ENCODE measurements around the gene BRAF.
A peak's percentile ranks its signal among the peaks of the same experiment; 100 is the strongest.
"Not testable (repeated sequence)": the region's sequence is repeated elsewhere in the genome, so short reads cannot be mapped to it uniquely, and the experiment has no call there.

BRAF gene

DNA sequence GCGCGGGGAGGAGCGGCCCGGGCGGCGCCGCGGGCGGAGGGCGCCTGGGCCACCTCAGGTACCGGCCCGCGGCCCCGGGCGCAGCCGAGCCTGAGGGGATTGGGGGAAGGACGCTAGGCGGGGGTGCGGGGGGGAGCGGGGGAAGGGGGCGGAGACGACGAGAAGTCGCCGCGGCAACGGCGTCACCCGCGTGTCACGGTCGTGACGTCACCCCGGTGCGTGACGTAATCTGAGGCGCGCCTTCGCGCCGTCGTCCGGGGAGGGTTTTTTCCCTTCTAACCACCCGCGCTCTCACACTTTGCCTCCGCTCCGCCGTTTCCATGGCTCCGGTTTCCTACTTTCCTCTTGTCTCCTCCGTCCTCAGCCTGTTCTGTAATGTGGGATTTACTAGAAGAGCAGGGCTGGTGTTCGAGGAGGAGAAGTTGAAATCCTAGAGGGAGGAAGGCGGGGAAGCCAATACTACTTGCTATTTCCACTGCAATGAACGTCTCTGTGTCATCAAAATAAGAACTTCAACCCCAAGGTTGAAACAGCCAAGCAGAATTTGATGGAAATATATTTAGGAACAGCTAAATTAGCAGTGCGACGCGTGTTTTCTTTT lies at the start of gene BRAF:
TSS of gene BRAF (minus strand) at position 109 of the 601 bp plus-strand sequence. CDS start 226 bp downstream, outside the sequence.
- DNase-seq (ENCODE audit: low spot score in 2 of 2), result peak; percentile 95 to 99
- H3K27ac Mint-ChIP-seq (ENCODE audit: low read depth), result no peak within 1 kb of the TSS

DNA sequence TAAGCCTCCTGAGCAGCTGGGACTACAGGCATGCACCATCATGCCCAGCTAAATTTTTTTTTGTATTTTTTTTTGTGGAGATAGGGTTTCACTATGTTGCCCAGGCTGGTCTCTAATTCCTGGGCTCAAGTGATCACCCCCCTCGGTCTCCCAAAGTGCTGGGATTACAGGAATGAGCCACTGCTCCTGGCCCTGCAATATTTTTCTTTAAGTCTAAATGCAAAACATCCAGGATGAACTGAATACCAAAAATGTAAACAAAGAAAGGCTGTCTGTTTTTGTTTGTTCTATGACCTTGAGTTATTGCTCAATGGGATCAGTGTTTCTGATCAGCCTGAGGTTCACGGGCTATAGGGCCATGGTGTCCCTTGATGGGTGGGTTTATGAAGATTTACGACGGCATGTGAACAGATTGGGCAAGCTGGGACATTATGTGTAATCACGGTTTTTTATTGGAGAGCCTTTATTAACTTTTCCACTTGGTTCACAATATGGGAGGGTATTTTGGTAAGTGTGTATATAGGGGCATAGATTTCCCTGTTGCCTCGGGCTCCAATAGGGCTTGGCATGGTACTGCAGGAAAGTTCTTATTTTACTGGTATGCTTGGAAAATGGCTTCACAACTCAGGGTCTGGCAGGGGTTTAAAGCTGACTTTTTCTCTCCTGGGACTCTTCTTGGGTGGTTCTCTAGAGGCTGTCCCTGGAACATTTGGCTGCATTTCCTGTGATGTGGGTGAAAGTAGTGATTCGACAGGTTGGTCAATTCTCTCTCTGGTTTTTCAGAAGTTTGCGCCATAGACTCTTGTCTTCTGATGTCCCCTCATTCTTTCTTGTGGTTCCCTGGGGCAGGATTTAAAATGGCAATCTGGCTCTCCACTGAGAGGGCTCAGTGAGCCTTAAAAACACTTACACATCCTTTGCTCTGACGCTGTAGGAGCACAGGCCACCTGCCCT lies 48.4 kb upstream of the BRAF start:
- Mint-ChIP-seq H3K4me1 (no peaks in the 10 kb centered on the region), H3K4me3 (no peak overlapping the region), H3K36me3 (ENCODE audit: insufficient read depth) (no peaks in the 10 kb centered on the region), H3K27me3 (no peaks in the 10 kb centered on the region), H3K9me3 (no peaks in the 10 kb centered on the region), H3K27ac (ENCODE audit: low read depth) (no peak overlapping the region)
- ATAC-seq (replicated peaks; ENCODE audit: extremely low read depth, poor library complexity, severe bottlenecking), result no peak
- DNase-seq (ENCODE audit: low spot score in 2 of 2), result no peak

More for the DNA sequence above, at the start of gene BRAF:
- Mint-ChIP-seq H3K4me3 (no peak within 1 kb of the TSS), H3K36me3 (ENCODE audit: insufficient read depth) (peaks cover 13% of the 10 kb centered on the region), H3K27me3 (peaks cover 2% of the 10 kb centered on the region), H3K4me1 (peaks cover 15% of the 10 kb centered on the region), H3K9me3 (peaks cover 6% of the 10 kb centered on the region)
- ATAC-seq (replicated peaks; ENCODE audit: extremely low read depth, poor library complexity, severe bottlenecking), result peak; percentile 66

DNA sequence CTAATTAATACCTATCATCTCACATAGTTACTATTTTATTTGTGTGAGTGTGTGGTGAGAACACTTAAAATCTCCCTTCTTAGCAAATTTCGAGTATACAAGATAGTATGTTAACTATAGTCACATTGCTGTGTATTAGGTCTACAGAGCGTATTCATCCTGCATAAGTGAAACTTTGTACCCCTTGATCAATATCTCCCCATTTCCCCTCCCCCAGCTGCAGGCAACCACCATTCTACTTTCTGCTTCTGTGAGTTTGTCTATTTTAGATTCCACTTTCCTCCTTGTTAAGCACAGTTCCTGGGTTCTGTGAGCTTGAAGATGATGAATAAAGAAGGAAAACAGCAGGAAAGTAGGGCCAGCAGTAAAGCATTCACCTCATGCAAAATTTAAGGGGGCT lies 47.6 kb upstream of the BRAF start:
- H3K4me1 Mint-ChIP-seq, result no peaks in the 10 kb centered on the region
- DNase-seq (ENCODE audit: low spot score in 2 of 2) (no peak), ATAC-seq (replicated peaks; ENCODE audit: extremely low read depth, poor library complexity, severe bottlenecking) (no peak)
- no peaks in the 10 kb centered on the region for H3K9me3 Mint-ChIP-seq
- no peaks in the 10 kb centered on the region for H3K36me3 Mint-ChIP-seq (ENCODE audit: insufficient read depth)
- no peak overlapping the region for H3K4me3 Mint-ChIP-seq
- H3K27ac Mint-ChIP-seq (ENCODE audit: low read depth), result no peak overlapping the region
- no peaks in the 10 kb centered on the region for H3K27me3 Mint-ChIP-seq

DNA sequence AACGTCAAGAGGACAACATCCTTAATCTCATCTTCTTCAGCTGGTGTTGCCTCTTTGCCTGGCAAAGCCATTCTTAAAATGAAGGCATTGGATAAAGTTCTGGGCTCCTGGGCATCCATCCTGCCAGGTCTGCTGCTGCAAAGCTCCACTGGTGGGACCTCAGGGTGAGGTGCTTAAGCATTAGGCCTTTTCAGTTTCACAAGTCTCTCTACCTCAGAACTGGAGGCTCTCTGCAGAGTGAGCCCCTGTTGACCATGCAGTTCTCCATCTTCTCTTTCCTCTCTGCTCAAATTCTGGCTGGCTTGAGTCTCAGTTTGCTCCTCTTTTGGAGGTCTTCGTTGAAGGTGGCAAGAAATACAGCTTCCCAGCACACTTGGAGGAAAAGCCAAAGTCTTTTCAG lies 42.7 kb upstream of the BRAF start:
- H3K4me1 Mint-ChIP-seq, result no peaks in the 10 kb centered on the region
- no peaks in the 10 kb centered on the region for H3K9me3 Mint-ChIP-seq
- DNase-seq (ENCODE audit: low spot score in 2 of 2) (no peak), ATAC-seq (replicated peaks; ENCODE audit: extremely low read depth, poor library complexity, severe bottlenecking) (no peak)
- no peak overlapping the region for H3K27ac Mint-ChIP-seq (ENCODE audit: low read depth)
- no peaks in the 10 kb centered on the region for H3K36me3 Mint-ChIP-seq (ENCODE audit: insufficient read depth)
- no peak overlapping the region for H3K4me3 Mint-ChIP-seq
- no peaks in the 10 kb centered on the region for H3K27me3 Mint-ChIP-seq

DNA sequence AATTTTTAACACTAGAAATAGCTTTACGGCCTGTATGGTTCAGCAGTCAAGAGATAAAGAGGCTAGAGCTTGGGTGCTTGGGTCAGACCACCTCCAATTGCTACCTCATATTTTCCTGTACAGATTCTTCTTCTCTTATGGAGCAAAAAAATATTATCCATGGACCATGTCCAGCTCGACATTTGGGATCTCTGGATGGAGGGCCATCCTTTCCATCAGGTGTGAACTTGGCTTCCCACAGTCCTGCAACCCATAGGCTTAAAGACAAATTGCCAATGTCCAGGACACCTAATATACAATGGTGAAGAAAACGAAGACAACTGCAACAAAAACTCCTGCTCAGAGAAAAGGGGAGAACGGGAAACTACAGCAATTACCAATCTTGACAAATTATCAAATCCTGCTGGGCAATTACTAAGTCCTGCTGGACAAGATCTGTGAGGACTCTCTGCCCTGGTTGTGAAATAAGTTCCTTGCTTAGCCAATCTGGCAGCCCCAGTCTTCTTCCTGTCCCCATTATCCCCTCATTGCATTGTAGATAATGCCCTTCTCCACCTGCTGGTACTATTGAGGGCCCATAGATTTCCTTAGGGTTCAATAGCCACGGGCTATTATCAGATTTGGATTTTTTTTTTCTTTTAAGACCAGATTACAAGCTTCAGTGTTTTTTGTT lies 42.0 kb upstream of the BRAF start:
- Mint-ChIP-seq H3K9me3 (no peaks in the 10 kb centered on the region), H3K27me3 (no peaks in the 10 kb centered on the region), H3K36me3 (ENCODE audit: insufficient read depth) (no peaks in the 10 kb centered on the region), H3K4me3 (no peak overlapping the region), H3K4me1 (no peaks in the 10 kb centered on the region), H3K27ac (ENCODE audit: low read depth) (no peak overlapping the region)
- no peak for ATAC-seq (replicated peaks; ENCODE audit: extremely low read depth, poor library complexity, severe bottlenecking)
- no peak for DNase-seq (ENCODE audit: low spot score in 2 of 2)

DNA sequence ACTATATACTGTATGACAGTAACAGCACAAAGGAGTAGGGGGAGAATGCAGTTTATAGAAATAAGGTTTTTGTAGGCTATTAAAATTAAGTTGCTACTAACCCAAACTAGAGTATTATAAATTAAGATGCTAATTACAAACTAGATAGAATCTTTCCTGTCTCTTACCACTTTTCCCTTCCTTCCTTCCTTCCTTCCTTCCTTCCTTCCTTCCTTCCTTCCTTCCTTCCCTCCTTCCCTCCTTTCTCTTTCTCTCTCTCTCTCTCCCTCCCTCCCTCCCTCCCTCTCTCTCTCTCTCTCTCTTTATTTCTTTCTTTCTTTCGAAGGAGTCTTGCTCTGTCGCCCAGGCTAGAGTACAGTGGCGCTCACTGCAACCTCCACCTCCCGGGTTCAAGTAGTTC lies 36.4 kb upstream of the BRAF start:
- no peak for ATAC-seq (replicated peaks; ENCODE audit: extremely low read depth, poor library complexity, severe bottlenecking)
- peaks cover 19% of the 10 kb centered on the region for H3K27me3 Mint-ChIP-seq

DNA sequence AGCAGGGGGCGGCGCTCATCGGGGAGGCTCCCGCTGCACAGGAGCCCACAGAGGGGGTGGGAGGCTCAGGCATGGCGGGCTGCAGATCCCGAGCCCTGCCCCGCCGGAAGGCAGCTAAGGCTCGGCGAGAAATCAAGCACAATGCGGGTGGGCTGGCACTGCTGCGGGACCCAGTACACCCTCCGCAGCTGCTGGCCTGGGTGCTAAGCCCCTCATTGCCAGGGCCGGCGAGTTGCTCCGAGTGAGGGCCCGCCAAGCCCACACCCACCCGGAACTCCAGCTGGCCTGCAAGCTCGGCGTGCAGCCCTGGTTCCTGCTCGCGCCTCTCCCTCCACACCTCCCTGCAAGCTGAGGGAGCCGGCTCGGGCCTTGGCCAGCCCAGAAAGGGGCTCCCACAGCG lies 32.3 kb upstream of the BRAF start:
- H3K27me3 Mint-ChIP-seq, result peaks cover 20% of the 10 kb centered on the region
- not testable (repeated sequence) for ATAC-seq (replicated peaks; ENCODE audit: extremely low read depth, poor library complexity, severe bottlenecking); H3K4me3 Mint-ChIP-seq; H3K4me1 Mint-ChIP-seq; H3K9me3 Mint-ChIP-seq; DNase-seq (ENCODE audit: low spot score in 2 of 2); H3K36me3 Mint-ChIP-seq (ENCODE audit: insufficient read depth); H3K27ac Mint-ChIP-seq (ENCODE audit: low read depth)

More for the DNA sequence above, 36.4 kb upstream of the BRAF start:
- H3K4me1 Mint-ChIP-seq, result no peaks in the 10 kb centered on the region
- H3K4me3 Mint-ChIP-seq, result no peak overlapping the region
- H3K36me3 Mint-ChIP-seq (ENCODE audit: insufficient read depth), result no peaks in the 10 kb centered on the region
- H3K27ac Mint-ChIP-seq (ENCODE audit: low read depth), result no peak overlapping the region
- H3K9me3 Mint-ChIP-seq, result peaks cover 5% of the 10 kb centered on the region
- DNase-seq (ENCODE audit: low spot score in 2 of 2), result no peak

DNA sequence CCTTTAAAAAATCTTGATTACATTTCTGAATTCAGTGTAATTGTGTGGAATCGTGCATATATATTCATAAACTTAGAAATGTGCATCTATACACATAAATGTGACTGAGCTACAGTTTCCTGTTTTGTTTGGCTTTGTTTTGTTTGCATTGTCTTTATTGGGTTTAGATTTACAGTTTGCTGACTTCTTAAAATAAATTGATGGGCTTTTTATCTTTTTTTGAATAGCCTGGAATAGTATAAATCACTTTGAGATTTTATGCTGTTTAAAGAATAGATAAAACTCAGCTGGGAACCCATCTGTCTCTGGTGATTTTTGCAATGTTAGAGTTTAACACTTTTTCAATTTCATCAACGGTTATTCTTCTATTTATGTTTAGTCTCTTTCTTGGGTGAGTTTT lies 21.2 kb upstream of the BRAF start:
- DNase-seq (ENCODE audit: low spot score in 2 of 2) (no peak), ATAC-seq (replicated peaks; ENCODE audit: extremely low read depth, poor library complexity, severe bottlenecking) (no peak)
- Mint-ChIP-seq H3K4me1 (no peaks in the 10 kb centered on the region), H3K9me3 (no peaks in the 10 kb centered on the region), H3K4me3 (no peak overlapping the region), H3K27ac (ENCODE audit: low read depth) (no peak overlapping the region), H3K27me3 (peaks cover 16% of the 10 kb centered on the region), H3K36me3 (ENCODE audit: insufficient read depth) (no peaks in the 10 kb centered on the region)

DNA sequence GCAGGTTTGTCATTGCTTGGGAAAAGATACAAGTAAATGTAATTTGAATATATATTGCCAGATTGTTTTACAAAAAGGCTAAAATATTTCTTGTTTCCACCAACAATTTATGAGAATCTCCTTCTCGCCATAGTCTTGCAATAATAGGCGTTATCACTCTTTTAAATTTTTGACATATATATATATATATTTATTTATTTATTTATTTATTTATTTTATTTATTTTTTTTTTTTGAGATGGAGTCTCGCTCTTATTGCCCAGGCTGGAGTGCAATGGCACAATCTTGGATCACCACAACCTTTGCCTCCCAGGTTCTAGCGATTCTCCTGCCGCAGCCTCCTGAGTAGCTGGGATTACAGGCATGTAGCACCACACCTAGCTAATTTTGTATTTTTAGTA lies 17.5 kb upstream of the BRAF start:
- not testable (repeated sequence) for ATAC-seq (replicated peaks; ENCODE audit: extremely low read depth, poor library complexity, severe bottlenecking); H3K4me1 Mint-ChIP-seq; DNase-seq (ENCODE audit: low spot score in 2 of 2); H3K27ac Mint-ChIP-seq (ENCODE audit: low read depth); H3K36me3 Mint-ChIP-seq (ENCODE audit: insufficient read depth); H3K27me3 Mint-ChIP-seq; H3K9me3 Mint-ChIP-seq; H3K4me3 Mint-ChIP-seq

DNA sequence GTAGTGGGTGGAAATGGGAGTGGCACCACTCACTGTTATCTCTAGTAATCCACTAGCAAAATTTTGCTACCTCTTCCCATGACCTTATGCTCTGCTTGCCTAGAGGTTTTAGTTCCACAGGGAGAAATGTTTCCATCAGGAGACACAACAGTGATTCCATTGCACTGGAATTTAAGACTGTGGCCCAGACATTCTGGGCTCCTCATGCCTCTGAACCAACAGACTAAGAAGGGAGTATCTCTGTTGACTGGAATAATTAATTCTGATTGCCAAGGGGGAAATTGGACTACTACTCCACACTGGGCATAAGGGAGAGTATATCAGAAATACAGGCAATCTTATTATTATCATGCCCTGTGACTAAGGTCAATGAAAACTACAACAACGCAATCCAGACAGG lies 16.2 kb upstream of the BRAF start:
- ATAC-seq (replicated peaks; ENCODE audit: extremely low read depth, poor library complexity, severe bottlenecking) (no peak), DNase-seq (ENCODE audit: low spot score in 2 of 2) (no peak)
- Mint-ChIP-seq H3K36me3 (ENCODE audit: insufficient read depth) (no peaks in the 10 kb centered on the region), H3K27me3 (peaks cover 15% of the 10 kb centered on the region), H3K27ac (ENCODE audit: low read depth) (no peak overlapping the region), H3K4me3 (no peak overlapping the region), H3K4me1 (no peaks in the 10 kb centered on the region), H3K9me3 (no peaks in the 10 kb centered on the region)

DNA sequence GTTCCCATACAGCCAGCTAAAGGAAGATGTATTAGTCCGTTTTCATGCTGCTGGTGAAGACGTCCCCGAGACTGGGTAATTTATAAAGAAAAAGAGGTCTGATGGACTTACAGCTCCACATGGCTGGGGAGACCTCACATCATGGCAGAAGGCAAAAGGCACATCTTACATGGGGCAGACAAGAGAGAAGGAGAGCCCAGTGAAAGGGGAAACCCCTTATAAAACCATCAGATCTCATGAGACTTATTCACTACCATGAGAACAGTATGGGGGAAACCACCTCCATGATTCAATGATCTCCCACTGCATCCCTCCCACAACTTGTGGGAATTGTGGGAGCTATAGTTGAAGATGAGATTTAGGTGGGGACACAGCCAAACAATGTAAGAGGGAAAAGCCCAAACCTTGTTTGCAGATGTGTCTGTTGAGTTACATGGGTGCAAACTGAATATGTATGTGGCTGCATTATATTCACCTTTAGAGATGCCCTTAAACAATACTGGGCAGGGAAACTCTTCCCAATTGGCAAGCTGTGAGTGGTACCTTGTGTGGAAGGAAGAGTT lies 13.1 kb upstream of the BRAF start:
- no peak for DNase-seq (ENCODE audit: low spot score in 2 of 2)
- Mint-ChIP-seq H3K9me3 (no peaks in the 10 kb centered on the region), H3K36me3 (ENCODE audit: insufficient read depth) (no peaks in the 10 kb centered on the region), H3K4me1 (no peaks in the 10 kb centered on the region), H3K27ac (ENCODE audit: low read depth) (no peak overlapping the region), H3K27me3 (peaks cover 34% of the 10 kb centered on the region), H3K4me3 (no peak overlapping the region)
- no peak for ATAC-seq (replicated peaks; ENCODE audit: extremely low read depth, poor library complexity, severe bottlenecking)

DNA sequence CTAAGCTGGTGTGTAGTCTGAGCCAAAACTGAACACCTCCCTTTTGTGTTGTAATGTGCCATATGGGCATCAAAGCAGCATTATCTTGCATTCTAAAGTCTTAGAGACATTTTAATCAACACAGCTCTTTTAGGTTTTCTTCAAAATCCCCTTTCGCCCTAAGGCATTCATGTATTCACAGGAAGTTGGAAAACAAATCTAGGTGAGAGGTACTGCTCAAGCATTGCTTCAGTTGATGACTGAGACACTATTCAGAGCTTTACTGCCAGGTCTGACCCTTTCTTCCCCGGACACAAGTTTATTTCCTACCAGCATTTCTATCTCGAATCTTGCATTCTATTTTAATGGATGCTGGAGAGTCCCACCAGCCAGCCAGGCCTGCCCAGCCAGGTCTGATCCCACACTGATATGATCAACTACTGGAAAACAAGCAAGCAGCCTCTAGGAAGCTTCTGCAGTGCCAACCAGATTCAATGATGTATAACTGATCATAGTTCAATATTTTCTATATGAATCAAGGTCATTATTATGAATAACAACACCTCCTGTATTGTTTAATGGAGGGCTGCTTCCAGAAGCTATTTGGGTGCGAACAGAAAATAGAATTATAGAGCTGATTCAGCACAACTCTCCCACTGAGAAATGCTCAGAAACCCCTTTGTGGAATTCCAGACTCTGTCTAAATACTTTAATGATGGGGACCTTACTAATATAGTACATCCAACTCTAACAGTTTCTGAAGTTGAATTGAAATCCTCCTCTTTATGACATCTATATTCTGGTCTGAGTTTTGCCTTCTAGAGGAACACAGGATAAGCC lies 4.0 kb upstream of the BRAF start:
- H3K27ac Mint-ChIP-seq (ENCODE audit: low read depth), result no peak overlapping the region
- peaks cover 7% of the 10 kb centered on the region for H3K4me1 Mint-ChIP-seq
- no peak overlapping the region for H3K4me3 Mint-ChIP-seq
- ATAC-seq (replicated peaks; ENCODE audit: extremely low read depth, poor library complexity, severe bottlenecking) (no peak), DNase-seq (ENCODE audit: low spot score in 2 of 2) (no peak)
- peaks cover 27% of the 10 kb centered on the region for H3K27me3 Mint-ChIP-seq
- H3K36me3 Mint-ChIP-seq (ENCODE audit: insufficient read depth), result peaks cover 13% of the 10 kb centered on the region
- peaks cover 6% of the 10 kb centered on the region for H3K9me3 Mint-ChIP-seq

Data from central memory CD8-positive, alpha-beta T cell (primary cell).